Naive thymus-derived CD8-positive, alpha-beta T cell (primary cell): Measurements from ENCODE around the gene HMGCR. TPM values are rescaled to one million over a fixed set of nuclear protein-coding genes. Genes with fewer than 3 reads are reported as not detected.

Source experiments
- ATAC-seq, 2 donors: fragments of 150-1000 bp; cut with Tn5 transposase in 1 of 2; sonication (Bioruptor Pico), chemical (Tn5 transposase) in 1 of 2; 1 replicate in 1 of 2; 2 replicates in 1 of 2; pipeline ENCODE4 v1.10.0; 2021; ENCODE audit warnings: mild to moderate bottlenecking in 2 of 2, moderate library complexity in 2 of 2
- POLR2A ChIA-PET: fragments of 350-600 bp; sonication (Branson Sonifier 250); formaldehyde crosslinking; loops from one replicate; lab custom pipeline; 2021; ENCODE audit warnings: antibody characterized with exemption; lab: Charles Lee
- DNase-seq, 10 donors: peaks; one replicate each; pipeline versions ENCODE4 v3.0.0 to v3.0.0-alpha.2; 2020 to 2022
- H3K27ac Mint-ChIP-seq, 10 donors: one replicate each; pipeline ENCODE4 v1.8.0; 2020 to 2022; ENCODE audit warnings: mild to moderate bottlenecking in 10 of 10, mixed read lengths in 10 of 10, moderate library complexity in 4 of 10, inconsistent platforms in 1 of 10
- H3K27me3 Mint-ChIP-seq, 5 donors: one replicate each; pipeline ENCODE4 v1.8.0; 2021 to 2022; ENCODE audit warnings: mixed read lengths in 5 of 5
- H3K36me3 Mint-ChIP-seq, 3 donors: one replicate each; pipeline ENCODE4 v1.8.0; 2020 to 2022; ENCODE audit warnings: mixed read lengths in 3 of 3, mild to moderate bottlenecking in 2 of 3, inconsistent platforms in 1 of 3
- H3K4me1 Mint-ChIP-seq, 4 donors: one replicate each; pipeline ENCODE4 v1.8.0; 2021 to 2022; ENCODE audit warnings: mixed read lengths in 4 of 4
- H3K4me3 Mint-ChIP-seq, 10 donors: one replicate each; pipeline ENCODE4 v1.8.0; 2020 to 2022; ENCODE audit warnings: mild to moderate bottlenecking in 10 of 10, mixed read lengths in 10 of 10, moderate library complexity in 6 of 10, inconsistent platforms in 1 of 10
- H3K9me3 Mint-ChIP-seq, 9 donors: one replicate each; pipeline ENCODE4 v1.8.0; 2020 to 2022; ENCODE audit warnings: mixed read lengths in 9 of 9, mild to moderate bottlenecking in 3 of 9, inconsistent platforms in 1 of 9, moderate library complexity in 1 of 9
- polyA plus RNA-seq, 3 donors: library from polyadenylated mRNA; unstranded; fragments of 300-500 nt; fragmentation: Illumina TruSeq; gene quantifications; one replicate each; pipeline ENCODE4 v1.2.3, GENCODE V29; 2021
- total RNA-seq, 8 experiments: library from RNA in 2 of 8; stranded (reverse) in 2 of 8; gene quantifications; one replicate each; pipeline ENCODE4 v1.2.3 and lab custom pipeline; 2021 to 2026

HMGCR gene
- total and polyA plus RNA-seq, 5 experiments from 2014 or later = 8.2 to 41.8 (median 11.0) TPM

GRCh38 chr5:75366787-75367186 lies 29.8 kb downstream of the HMGCR start:
- Mint-ChIP-seq H3K27me3 (no peaks in the 10 kb centered on the region), H3K9me3 (no peaks in the 10 kb centered on the region), H3K36me3 (peaks cover 0 to 16% (median 7%) of the 10 kb centered on the region in 3 donors), H3K4me3 (no peak overlapping the region), H3K4me1 (peaks cover 0 to 2% (median under 1%) of the 10 kb centered on the region in 4 donors), H3K27ac (peak overlapping the region in 1 of 10 donors; percentile 21)
- POLR2A ChIA-PET = no interaction called here
- ATAC-seq (no peak), DNase-seq (no peak)

- POLR2A ChIA-PET = no interaction called here
- H3K27me3 Mint-ChIP-seq = no peaks in the 10 kb centered on the region
- H3K4me3 Mint-ChIP-seq = no peak overlapping the region
- DNase-seq (no peak), ATAC-seq (no peak)
- H3K36me3 Mint-ChIP-seq = peaks cover 0 to 11% (median 7%) of the 10 kb centered on the region in 3 donors
- H3K4me1 Mint-ChIP-seq = peaks cover 0 to 2% (median under 1%) of the 10 kb centered on the region in 4 donors
- no peaks in the 10 kb centered on the region for H3K9me3 Mint-ChIP-seq
- peak overlapping the region in 1 of 10 donors; percentile 21 for H3K27ac Mint-ChIP-seq
Measured at GRCh38 chr5:75367401-75367800, 30.4 kb downstream of the HMGCR start.

- peaks cover 0 to 2% (median under 1%) of the 10 kb centered on the region in 4 donors for H3K4me1 Mint-ChIP-seq
- DNase-seq = no peak
- H3K9me3 Mint-ChIP-seq = no peaks in the 10 kb centered on the region
- peak overlapping the region in 1 of 10 donors; percentile 50 for H3K27ac Mint-ChIP-seq
- peaks cover 0 to 17% (median 9%) of the 10 kb centered on the region in 3 donors for H3K36me3 Mint-ChIP-seq
- POLR2A ChIA-PET = no interaction called here
- no peak overlapping the region for H3K4me3 Mint-ChIP-seq
- ATAC-seq = no peak
- H3K27me3 Mint-ChIP-seq = no peaks in the 10 kb centered on the region
Measured at GRCh38 chr5:75368391-75368790, 31.4 kb downstream of the HMGCR start.

- H3K36me3 Mint-ChIP-seq = peaks cover 0 to 56% (median 11%) of the 10 kb centered on the region in 3 donors
- no peaks in the 10 kb centered on the region for H3K27me3 Mint-ChIP-seq
- no peaks in the 10 kb centered on the region for H3K4me1 Mint-ChIP-seq
- H3K27ac Mint-ChIP-seq = no peak overlapping the region
- POLR2A ChIA-PET = interaction anchor here (0.7 kb wide), 1 partner anchor 69 kb away, joined by 3 read pairs; no protein-coding TSS in a partner anchor
- ATAC-seq (no peak), DNase-seq (no peak)
- no peak overlapping the region for H3K4me3 Mint-ChIP-seq
- no peaks in the 10 kb centered on the region for H3K9me3 Mint-ChIP-seq
Measured at GRCh38 chr5:75373862-75374261, 36.8 kb downstream of the HMGCR start.

GRCh38 chr5:75374394-75374814 lies 37.4 kb downstream of the HMGCR start:
- Mint-ChIP-seq H3K36me3 (peaks cover 0 to 59% (median 7%) of the 10 kb centered on the region in 3 donors), H3K27me3 (no peaks in the 10 kb centered on the region)
- no peak for ATAC-seq

GRCh38 chr5:75375414-75375813 lies 38.4 kb downstream of the HMGCR start:
- Mint-ChIP-seq H3K27ac (no peak overlapping the region), H3K4me3 (no peak overlapping the region), H3K36me3 (peaks cover 0 to 68% (median 7%) of the 10 kb centered on the region in 3 donors), H3K9me3 (no peaks in the 10 kb centered on the region), H3K4me1 (no peaks in the 10 kb centered on the region), H3K27me3 (no peaks in the 10 kb centered on the region)
- DNase-seq = no peak
- POLR2A ChIA-PET = no interaction called here
- ATAC-seq = no peak

More at GRCh38 chr5:75374394-75374814, 37.4 kb downstream of the HMGCR start:
- no peaks in the 10 kb centered on the region for H3K4me1 Mint-ChIP-seq
- H3K27ac Mint-ChIP-seq = no peak overlapping the region
- DNase-seq = no peak
- no peak overlapping the region for H3K4me3 Mint-ChIP-seq
- POLR2A ChIA-PET = no interaction called here
- H3K9me3 Mint-ChIP-seq = no peaks in the 10 kb centered on the region

GRCh38 chr5:75380099-75380498 lies 43.1 kb downstream of the HMGCR start:
- H3K4me1 Mint-ChIP-seq = no peaks in the 10 kb centered on the region
- no peak overlapping the region for H3K27ac Mint-ChIP-seq
- ATAC-seq (no peak), DNase-seq (no peak)
- no peaks in the 10 kb centered on the region for H3K9me3 Mint-ChIP-seq
- no peaks in the 10 kb centered on the region for H3K27me3 Mint-ChIP-seq
- H3K4me3 Mint-ChIP-seq = no peak overlapping the region
- POLR2A ChIA-PET = no interaction called here
- peaks cover 0 to 81% (median 6%) of the 10 kb centered on the region in 3 donors for H3K36me3 Mint-ChIP-seq

- POLR2A ChIA-PET = interaction anchor here (0.7 kb wide), 1 partner anchor 186 kb away, joined by 4 read pairs; no protein-coding TSS in a partner anchor
- H3K36me3 Mint-ChIP-seq = peaks cover 0 to 77% (median 7%) of the 10 kb centered on the region in 3 donors
- no peak overlapping the region for H3K27ac Mint-ChIP-seq
- no peaks in the 10 kb centered on the region for H3K9me3 Mint-ChIP-seq
- ATAC-seq (no peak), DNase-seq (no peak)
- no peaks in the 10 kb centered on the region for H3K4me1 Mint-ChIP-seq
- no peaks in the 10 kb centered on the region for H3K27me3 Mint-ChIP-seq
- no peak overlapping the region for H3K4me3 Mint-ChIP-seq
Measured at GRCh38 chr5:75381456-75381855, 44.4 kb downstream of the HMGCR start.

GRCh38 chr5:75384218-75384617 lies 47.2 kb downstream of the HMGCR start:
- Mint-ChIP-seq H3K27ac (peak overlapping the region in 1 of 10 donors; percentile 63), H3K27me3 (no peaks in the 10 kb centered on the region), H3K4me1 (no peaks in the 10 kb centered on the region), H3K4me3 (no peak overlapping the region), H3K36me3 (peaks cover 0 to 83% (median 9%) of the 10 kb centered on the region in 3 donors), H3K9me3 (no peaks in the 10 kb centered on the region)
- ATAC-seq (no peak), DNase-seq (no peak)
- POLR2A ChIA-PET = no interaction called here

- Mint-ChIP-seq H3K27ac (no peak overlapping the region), H3K36me3 (peaks cover 0 to 70% (median 10%) of the 10 kb centered on the region in 3 donors), H3K4me1 (peaks cover 0 to 2% (median 0%) of the 10 kb centered on the region in 4 donors), H3K27me3 (no peaks in the 10 kb centered on the region), H3K4me3 (no peak overlapping the region), H3K9me3 (no peaks in the 10 kb centered on the region)
- ATAC-seq (no peak), DNase-seq (no peak)
- POLR2A ChIA-PET = no interaction called here
Measured at GRCh38 chr5:75387806-75388205, 50.8 kb downstream of the HMGCR start.

GRCh38 chr5:75389430-75389829 lies 52.4 kb downstream of the HMGCR start:
- no peaks in the 10 kb centered on the region for H3K9me3 Mint-ChIP-seq
- no peaks in the 10 kb centered on the region for H3K27me3 Mint-ChIP-seq
- ATAC-seq (no peak), DNase-seq (no peak)
- H3K4me3 Mint-ChIP-seq = no peak overlapping the region
- peaks cover 0 to 2% (median 0%) of the 10 kb centered on the region in 4 donors for H3K4me1 Mint-ChIP-seq
- peaks cover 0 to 61% (median 11%) of the 10 kb centered on the region in 3 donors for H3K36me3 Mint-ChIP-seq
- POLR2A ChIA-PET = no interaction called here
- H3K27ac Mint-ChIP-seq = peak overlapping the region in 1 of 10 donors; percentile 36

- no peak for DNase-seq
- POLR2A ChIA-PET = interaction anchor here (0.7 kb wide), 1 partner anchor 13 kb away, joined by 4 read pairs; no protein-coding TSS in a partner anchor
- Mint-ChIP-seq H3K9me3 (no peaks in the 10 kb centered on the region), H3K36me3 (peaks cover 0 to 58% (median 1%) of the 10 kb centered on the region in 3 donors), H3K27me3 (no peaks in the 10 kb centered on the region), H3K4me3 (no peak overlapping the region), H3K4me1 (no peaks in the 10 kb centered on the region), H3K27ac (no peak overlapping the region)
- ATAC-seq = no peak
Measured at GRCh38 chr5:75395277-75395676, 58.3 kb downstream of the HMGCR start.

GRCh38 chr5:75405296-75405695 lies 68.3 kb downstream of the HMGCR start:
- Mint-ChIP-seq H3K4me3 (no peak overlapping the region), H3K4me1 (peaks cover 0 to 1% (median 0%) of the 10 kb centered on the region in 4 donors), H3K27ac (peak overlapping the region in 5 of 10 donors; percentile 0 to 63 (median 3)), H3K27me3 (no peaks in the 10 kb centered on the region), H3K9me3 (no peaks in the 10 kb centered on the region), H3K36me3 (peaks cover 0 to 55% (median 17%) of the 10 kb centered on the region in 3 donors)
- POLR2A ChIA-PET = no interaction called here
- ATAC-seq = no peak
- no peak for DNase-seq
